Ureter (tissue), 1 donor: ENCODE results near the gene DLG2. TPM values are rescaled to one million over a fixed set of nuclear protein-coding genes. Genes with fewer than 3 reads are reported as not detected.
"Not testable (repeated sequence)": the region's sequence is repeated elsewhere in the genome, so short reads cannot be mapped to it uniquely, and the experiment has no call there.

ENCODE experiments used
- DNase-seq: peaks from one replicate; pipeline ENCODE4 v3.0.0-alpha.2; 2020; ENCODE audit warnings: low spot score
- total RNA-seq: library from RNA; stranded (reverse); gene quantifications from one replicate; pipeline ENCODE4 v1.2.4, GENCODE V29; 2023
- donor health status: DM: yes; HTN: yes; CAD: no.

The DLG2 gene
- total RNA-seq, 1 donor from 2014 or later = 19.5 TPM

- no peak for DNase-seq
Observed at GRCh38 chr11:85444479-85444878, 182.7 kb downstream of the DLG2 start.

- no peak for DNase-seq
Observed at GRCh38 chr11:85440273-85440672, 186.9 kb downstream of the DLG2 start.

GRCh38 chr11:85438328-85438727, 188.8 kb downstream of the DLG2 start:
- DNase-seq = no peak

GRCh38 chr11:85431319-85431718, 195.8 kb downstream of the DLG2 start:
- no peak for DNase-seq

- DNase-seq = no peak
Observed at GRCh38 chr11:85423794-85424193, 203.3 kb downstream of the DLG2 start.

GRCh38 chr11:85423316-85423715, 203.8 kb downstream of the DLG2 start:
- DNase-seq = no peak

- no peak for DNase-seq
Observed at GRCh38 chr11:85414175-85414574, 213.0 kb downstream of the DLG2 start.

GRCh38 chr11:85407648-85408047, 219.5 kb downstream of the DLG2 start:
- DNase-seq = no peak

GRCh38 chr11:85406841-85407240, 220.3 kb downstream of the DLG2 start:
- DNase-seq = no peak

- DNase-seq = no peak
Observed at GRCh38 chr11:85406316-85406715, 220.8 kb downstream of the DLG2 start.

- DNase-seq = not testable (repeated sequence)
Observed at GRCh38 chr11:85395515-85396055, 231.6 kb downstream of the DLG2 start.

GRCh38 chr11:85394283-85394682, 232.9 kb downstream of the DLG2 start:
- DNase-seq = no peak

- DNase-seq = no peak
Observed at GRCh38 chr11:85391141-85391540, 236.0 kb downstream of the DLG2 start.

- no peak for DNase-seq
Observed at GRCh38 chr11:85385547-85385946, 241.6 kb downstream of the DLG2 start.

GRCh38 chr11:85385111-85385510, 242.0 kb downstream of the DLG2 start:
- DNase-seq = no peak

- no peak for DNase-seq
Observed at GRCh38 chr11:85379066-85379465, 248.1 kb downstream of the DLG2 start.

GRCh38 chr11:85377901-85378300, 249.2 kb downstream of the DLG2 start:
- no peak for DNase-seq

GRCh38 chr11:85359859-85360258, 267.3 kb downstream of the DLG2 start:
- no peak for DNase-seq

- DNase-seq = no peak
Observed at GRCh38 chr11:85355921-85356320, 271.2 kb downstream of the DLG2 start.

- not testable (repeated sequence) for DNase-seq
Observed at GRCh38 chr11:85349539-85349938, 277.6 kb downstream of the DLG2 start.

- DNase-seq = no peak
Observed at GRCh38 chr11:85348945-85349344, 278.2 kb downstream of the DLG2 start.

- DNase-seq = no peak
Observed at GRCh38 chr11:85347291-85347690, 279.9 kb downstream of the DLG2 start.

- DNase-seq = no peak
Observed at GRCh38 chr11:85346484-85346883, 280.7 kb downstream of the DLG2 start.

- DNase-seq = not testable (repeated sequence)
Observed at GRCh38 chr11:85340846-85341245, 286.3 kb downstream of the DLG2 start.
